Brain pericyte (primary cell): ENCODE results near the gene IMMP1L.

Source experiments
- DNase-seq: peaks from one replicate; pipeline ENCODE4 v3.0.0-alpha.2; 2012; ENCODE audit warnings: low read depth, low spot score

Gene IMMP1L

GRCh38 chr11:31404614-31405013 lies 104.8 kb downstream of the IMMP1L start:
- no peak for DNase-seq

- no peak for DNase-seq
Measured at GRCh38 chr11:31397239-31397834, 112.1 kb downstream of the IMMP1L start.

GRCh38 chr11:31387379-31387778 lies 122.0 kb downstream of the IMMP1L start:
- DNase-seq = no peak

- no peak for DNase-seq
Measured at GRCh38 chr11:31383116-31383515, 126.3 kb downstream of the IMMP1L start.
